ENCODE measurements around the gene NCAPH2.
A peak's percentile ranks its signal among the peaks of the same experiment; 100 is the strongest.

NCAPH2 gene

DNA sequence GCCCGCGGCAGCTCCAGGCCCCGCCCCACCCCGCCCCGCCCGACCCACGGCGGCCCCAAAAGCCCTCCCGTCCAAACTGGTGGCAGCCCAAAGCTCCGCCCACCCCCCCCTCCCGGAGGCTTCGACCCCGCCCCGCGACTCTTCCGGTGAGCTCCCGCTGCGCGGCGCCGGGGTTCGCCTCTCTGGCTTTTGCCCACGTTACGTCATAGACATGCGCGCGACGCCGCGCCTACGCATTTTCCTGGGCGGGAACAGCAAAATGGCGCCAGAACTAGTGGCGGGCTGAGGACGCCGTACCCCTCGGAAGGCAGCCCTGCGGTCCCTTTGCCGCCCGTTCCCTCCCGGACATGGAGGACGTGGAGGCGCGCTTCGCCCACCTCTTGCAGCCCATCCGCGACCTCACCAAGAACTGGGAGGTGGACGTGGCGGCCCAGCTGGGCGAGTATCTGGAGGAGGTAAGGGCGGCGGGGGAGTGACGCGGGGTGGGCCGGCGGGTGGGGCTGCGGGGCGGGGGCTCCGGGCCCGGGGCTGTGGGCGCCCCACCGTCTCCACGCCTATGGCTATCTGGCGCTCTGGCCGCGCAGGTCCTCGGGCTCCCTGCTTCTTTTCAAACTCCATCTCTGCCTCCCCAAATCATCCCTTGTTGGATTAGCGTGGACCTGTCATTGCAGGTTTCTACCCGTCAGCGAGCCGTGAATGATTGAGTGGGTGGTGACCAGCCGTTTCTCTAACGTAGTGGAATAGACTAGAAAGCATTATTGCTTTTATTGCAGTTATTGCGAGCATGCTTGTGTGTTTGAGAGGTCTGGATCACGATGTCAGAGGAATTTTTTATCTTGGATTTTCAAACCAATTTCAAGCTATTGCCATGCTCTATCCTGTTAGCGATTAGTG, at the start of gene NCAPH2 (continued):
- TF ChIP-seq HOXD13 (CRISPR knock-in tag; IDR thresholded peaks at IDR 0.05; ENCODE audit: borderline replicate concordance) (no peak), KLF10 (tag by site-specific recombination; IDR thresholded peaks at IDR 0.05) (peak; percentile 84), ZBTB6 (tag by site-specific recombination; IDR thresholded peaks at IDR 0.05) (no peak), ZNF132 (tag by site-specific recombination; IDR thresholded peaks at IDR 0.05; ENCODE audit: borderline replicate concordance) (no peak)

- CTCF ChIA-PET = no interaction called here
Measured at GRCh38 chr22:50459016-50459415, 49.0 kb upstream of the NCAPH2 start.

GRCh38 chr22:50459496-50460140, 48.4 kb upstream of the NCAPH2 start:
- TF ChIP-seq KLF8 (tag by site-specific recombination; IDR thresholded peaks at IDR 0.05) = peak; percentile 45; the same call in 1 of the 2 replicates
- no peak for TF ChIP-seq WT1 (tag by site-specific recombination; IDR thresholded peaks at IDR 0.05)
- no peak for TF ChIP-seq ZEB2 (tag by site-specific recombination; IDR thresholded peaks at IDR 0.05)
- TF ChIP-seq GLIS2 (tag by site-specific recombination; IDR thresholded peaks at IDR 0.05) = 0 out of 2 replicates have a peak, but pooled peaks have one; percentile 6
- Histone ChIP-seq H3K4me3 (ENCODE audit: low read depth, low read length) (no peak overlapping the region), H3K9me3 (ENCODE audit: control insufficient read depth, insufficient read depth, low read depth, low read length) (no peaks in the 10 kb centered on the region), H3K27ac (ENCODE audit: extremely low read depth, low read depth, low read length) (no peak overlapping the region), H3K36me3 (ENCODE audit: control insufficient read depth in 2 of 2, insufficient read depth in 1 of 2, low read length in 2 of 2) (peaks cover 8 to 96% of the 10 kb centered on the region in 2 experiments; a peak in 2 of 3 replicates), H3K4me1 (ENCODE audit: control insufficient read depth, insufficient read depth, low read length) (no peaks in the 10 kb centered on the region)
- ChIA-PET POLR2A (interaction anchor here (0.6 to 1.5 kb wide), 4 partner anchors 14 to 378 kb away, joined by 3 to 8 read pairs (median 4); partner anchors contain the start of gene SCO2), CTCF (no interaction called here)

More at GRCh38 chr22:50459016-50459415, 49.0 kb upstream of the NCAPH2 start:
- POLR2A ChIA-PET = interaction anchor here (0.6 to 1.5 kb wide), 2 partner anchors 15 to 378 kb away, joined by 3 to 4 read pairs; no protein-coding TSS in a partner anchor
- TF ChIP-seq INSM2 (tag by site-specific recombination; IDR thresholded peaks at IDR 0.05) (no peak), ZNF600 (tag by site-specific recombination; IDR thresholded peaks at IDR 0.05) (0 out of 2 replicates have a peak, but pooled peaks have one; percentile 25), ZNF768 (tag by site-specific recombination; IDR thresholded peaks at IDR 0.05) (no peak), ZNF354C (tag by site-specific recombination; IDR thresholded peaks at IDR 0.05; ENCODE audit: borderline replicate concordance, low read depth) (no peak)
- TF ChIP-seq, protein P1, sequence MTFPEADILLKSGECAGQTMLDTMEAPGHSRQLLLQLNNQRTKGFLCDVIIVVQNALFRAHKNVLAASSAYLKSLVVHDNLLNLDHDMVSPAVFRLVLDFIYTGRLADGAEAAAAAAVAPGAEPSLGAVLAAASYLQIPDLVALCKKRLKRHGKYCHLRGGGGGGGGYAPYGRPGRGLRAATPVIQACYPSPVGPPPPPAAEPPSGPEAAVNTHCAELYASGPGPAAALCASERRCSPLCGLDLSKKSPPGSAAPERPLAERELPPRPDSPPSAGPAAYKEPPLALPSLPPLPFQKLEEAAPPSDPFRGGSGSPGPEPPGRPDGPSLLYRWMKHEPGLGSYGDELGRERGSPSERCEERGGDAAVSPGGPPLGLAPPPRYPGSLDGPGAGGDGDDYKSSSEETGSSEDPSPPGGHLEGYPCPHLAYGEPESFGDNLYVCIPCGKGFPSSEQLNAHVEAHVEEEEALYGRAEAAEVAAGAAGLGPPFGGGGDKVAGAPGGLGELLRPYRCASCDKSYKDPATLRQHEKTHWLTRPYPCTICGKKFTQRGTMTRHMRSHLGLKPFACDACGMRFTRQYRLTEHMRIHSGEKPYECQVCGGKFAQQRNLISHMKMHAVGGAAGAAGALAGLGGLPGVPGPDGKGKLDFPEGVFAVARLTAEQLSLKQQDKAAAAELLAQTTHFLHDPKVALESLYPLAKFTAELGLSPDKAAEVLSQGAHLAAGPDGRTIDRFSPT (tag by site-specific recombination; IDR thresholded peaks at IDR 0.05) = 0 out of 2 replicates have a peak, but pooled peaks have one; percentile 39
- H3K4me3 ChIP-seq (ENCODE audit: low read depth, low read length) = no peak overlapping the region
- H3K9me3 ChIP-seq (ENCODE audit: control insufficient read depth, insufficient read depth, low read depth, low read length) = no peaks in the 10 kb centered on the region
- H3K36me3 ChIP-seq (ENCODE audit: control insufficient read depth in 2 of 2, insufficient read depth in 1 of 2, low read length in 2 of 2) = peaks cover 8 to 96% of the 10 kb centered on the region in 2 experiments; a peak in 2 of 3 replicates
- no peaks in the 10 kb centered on the region for H3K4me1 ChIP-seq (ENCODE audit: control insufficient read depth, insufficient read depth, low read length)
- no peak overlapping the region for H3K27ac ChIP-seq (ENCODE audit: extremely low read depth, low read depth, low read length)
